Stimulated activated CD4-positive, alpha-beta T cell treated with anti-CD3 and anti-CD28 coated beads, TNF-alpha, amount 100 ng/mL, for 24 hours (primary cell): Measurements from ENCODE around the gene BMP4.

Experiments used
- DNase-seq, 3 experiments: peaks; one replicate each; pipeline ENCODE4 v3.0.0-alpha.2; 2020; ENCODE audit warnings: low read depth in 3 of 3

BMP4 gene

DNA sequence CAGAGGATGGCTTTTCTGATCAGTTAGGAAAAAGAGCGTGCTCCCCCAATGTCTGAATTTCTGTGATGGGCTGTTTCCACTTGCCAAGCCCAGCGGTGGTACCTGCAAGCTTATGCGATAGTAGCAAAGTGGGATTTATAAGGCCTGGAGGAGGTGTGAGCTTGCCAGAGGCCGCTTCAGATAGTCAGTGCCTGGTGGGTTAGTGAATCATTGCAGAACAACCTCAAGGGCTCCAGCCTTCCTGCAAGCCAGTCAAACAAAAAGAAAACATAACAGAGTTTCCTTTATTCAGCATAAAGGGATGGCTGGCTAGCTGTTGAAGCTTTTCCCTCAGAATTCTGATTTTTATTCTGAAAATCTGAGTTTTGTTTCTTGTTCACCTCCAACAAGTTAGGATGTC, 7.6 kb upstream of the BMP4 start:
- DNase-seq, result no peak

DNA sequence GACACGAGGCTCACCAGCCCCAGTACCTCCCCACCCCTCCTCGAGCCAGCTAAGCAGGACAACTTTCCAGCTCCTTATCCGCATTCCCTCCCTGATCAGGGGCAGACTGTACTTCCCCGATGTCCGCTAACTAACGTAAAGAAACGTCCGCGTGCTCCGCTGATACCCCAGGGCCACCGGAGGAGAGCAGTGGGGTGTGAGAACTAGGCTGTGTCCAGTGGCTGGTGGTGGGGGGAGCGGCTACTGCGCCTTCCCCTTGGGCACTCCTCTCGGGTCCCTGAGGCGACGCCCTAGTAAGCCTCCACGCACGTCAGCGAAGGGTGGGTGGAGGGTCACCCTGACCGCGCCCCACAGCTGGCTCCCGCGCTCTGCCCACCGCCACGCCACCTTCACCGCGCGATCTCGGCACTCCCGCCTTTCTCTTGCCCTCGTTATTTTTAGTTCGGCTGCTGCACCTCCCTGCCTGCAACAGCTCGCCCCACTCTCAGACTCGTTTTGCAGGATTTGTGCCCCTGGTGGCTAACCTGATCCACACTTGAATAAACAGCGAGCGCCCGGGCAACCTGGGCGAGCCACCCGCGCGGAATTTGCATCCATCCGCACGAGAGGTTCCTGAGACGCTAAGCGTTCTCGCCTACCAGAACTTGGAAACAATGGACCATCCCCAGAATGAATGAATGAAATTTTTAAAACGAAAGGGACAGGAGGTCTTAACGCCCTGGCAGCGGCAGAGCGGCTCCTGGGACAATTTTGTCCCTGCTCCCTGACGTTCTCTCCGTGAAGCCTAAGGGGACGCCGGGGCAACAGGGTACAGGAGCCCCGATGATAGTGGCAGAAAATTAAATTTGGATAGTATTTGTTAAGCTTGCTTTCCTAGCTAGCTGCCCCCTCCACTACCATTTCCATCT, 6.9 kb upstream of the BMP4 start:
- DNase-seq, result no peak

DNA sequence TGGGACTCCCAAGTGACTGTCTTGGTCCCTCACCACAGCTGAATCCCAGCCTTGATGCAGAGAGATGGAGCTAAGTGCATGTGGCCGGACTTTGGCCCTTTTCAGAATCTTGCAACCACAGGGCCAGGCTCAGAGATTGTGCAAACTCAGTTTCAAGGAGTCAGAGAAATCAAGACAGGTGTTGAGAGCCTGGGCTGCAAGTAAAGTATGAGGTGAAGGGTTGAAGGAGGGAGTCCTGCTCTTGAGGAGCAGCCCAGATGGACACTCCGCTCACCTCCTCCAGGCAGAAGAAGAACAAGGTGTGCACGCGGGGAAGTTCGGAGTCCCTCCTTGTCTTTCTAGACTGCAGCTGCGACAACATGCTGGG, 6.3 kb upstream of the BMP4 start:
- DNase-seq, result no peak

GRCh38 chr14:53958628-53959027, 2.0 kb upstream of the BMP4 start:
- DNase-seq, result no peak

- DNase-seq, result no peak
Observed at GRCh38 chr14:53957739-53958138, 1.1 kb upstream of the BMP4 start.

GRCh38 chr14:53955671-53956426, 776 bp downstream of the BMP4 start:
- DNase-seq, result no peak

GRCh38 chr14:53955229-53955556, 1.4 kb downstream of the BMP4 start:
- no peak for DNase-seq

DNA sequence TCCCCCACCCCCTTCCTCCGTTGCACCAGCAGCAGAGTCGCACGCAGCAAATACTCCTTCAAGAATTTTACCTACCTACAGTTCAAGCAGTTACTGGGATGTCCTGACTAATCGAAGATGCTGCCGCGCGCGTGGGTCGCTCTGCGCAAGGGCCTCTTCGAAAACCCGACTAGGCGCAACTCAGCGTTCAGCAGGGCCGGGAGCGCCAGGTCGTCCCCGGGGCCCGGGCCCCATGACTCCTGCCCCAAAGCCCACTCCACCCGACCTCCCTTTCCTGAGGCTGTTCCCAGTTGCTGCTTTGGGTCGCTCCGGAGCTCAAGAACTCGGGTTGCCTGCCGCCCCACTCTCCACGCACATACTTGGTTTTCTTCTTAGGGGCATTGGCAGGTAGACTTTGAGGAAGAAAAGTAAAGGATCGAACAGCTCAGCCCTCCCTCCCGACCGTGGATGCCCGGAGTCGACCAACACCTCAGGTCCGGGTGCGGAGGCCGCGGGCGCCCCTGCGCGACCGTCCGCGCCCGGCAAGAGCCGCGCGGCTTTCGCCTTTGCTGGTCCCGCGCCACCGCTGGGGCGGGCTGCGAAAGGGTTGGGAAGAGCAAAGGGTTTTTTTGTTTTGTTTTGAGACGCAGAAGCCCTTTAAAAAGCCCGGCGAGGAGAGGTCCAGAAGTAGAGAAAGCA, 1.9 kb downstream of the BMP4 start:
- DNase-seq, result peak in 1 of 3 experiments; percentile 14

DNA sequence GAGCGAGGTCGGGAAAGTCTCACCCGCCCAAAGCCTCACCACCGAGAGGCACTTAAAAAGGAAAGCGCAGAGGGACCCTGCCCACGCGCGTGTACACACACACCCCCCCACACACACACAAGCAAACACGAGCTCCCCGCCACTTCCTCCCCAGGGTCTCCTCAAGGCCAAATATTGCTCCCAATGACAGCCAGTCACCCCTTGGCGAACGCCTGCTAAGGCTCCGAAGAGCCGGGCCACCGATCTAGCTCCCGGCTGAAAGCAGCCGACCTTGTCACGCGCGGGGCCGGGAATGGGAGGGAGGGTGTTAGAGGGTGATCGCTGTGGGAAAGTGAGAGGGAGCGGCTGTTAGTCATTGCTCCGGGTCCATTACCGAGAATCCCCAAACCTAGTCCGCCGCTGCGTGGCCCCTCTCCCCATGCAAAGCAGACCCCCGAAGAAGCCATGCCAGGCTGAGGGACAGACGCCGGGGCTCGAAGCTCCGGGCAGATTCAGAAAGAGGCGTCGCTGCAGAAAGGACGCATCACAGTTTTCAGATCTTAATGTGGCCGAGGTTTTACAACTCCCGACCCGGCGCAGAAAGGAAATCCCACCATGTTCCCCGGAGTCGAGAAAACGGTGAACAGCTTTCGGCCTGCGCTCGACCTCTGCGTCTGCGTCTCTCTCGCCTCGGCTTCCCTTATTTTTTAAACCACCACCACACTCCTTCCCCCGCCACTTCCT, 2.6 kb downstream of the BMP4 start:
- no peak for DNase-seq

GRCh38 chr14:53953002-53953827, 3.4 kb downstream of the BMP4 start:
- peak in 2 of 3 experiments; percentile 11 to 36 for DNase-seq

DNA sequence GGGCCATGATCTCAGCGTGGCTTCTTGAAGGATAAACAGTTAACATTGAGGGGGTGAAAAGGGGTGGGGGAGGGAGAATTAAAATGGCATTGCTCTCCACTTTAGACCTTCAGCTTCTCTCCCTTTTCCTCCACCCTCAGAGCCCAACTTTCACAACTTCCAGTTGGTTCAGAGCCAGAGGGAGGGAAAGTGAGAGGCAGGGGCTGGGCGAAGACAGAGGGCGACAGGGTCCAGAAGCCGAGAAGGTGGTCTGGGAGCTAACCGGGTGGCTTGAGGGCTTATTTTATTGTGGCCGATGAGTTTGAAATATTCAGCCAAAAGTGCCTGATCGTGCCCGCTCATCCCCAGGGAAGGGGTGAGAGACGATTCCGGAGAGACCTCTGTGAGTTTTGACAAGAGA, 4.1 kb downstream of the BMP4 start:
- no peak for DNase-seq

DNA sequence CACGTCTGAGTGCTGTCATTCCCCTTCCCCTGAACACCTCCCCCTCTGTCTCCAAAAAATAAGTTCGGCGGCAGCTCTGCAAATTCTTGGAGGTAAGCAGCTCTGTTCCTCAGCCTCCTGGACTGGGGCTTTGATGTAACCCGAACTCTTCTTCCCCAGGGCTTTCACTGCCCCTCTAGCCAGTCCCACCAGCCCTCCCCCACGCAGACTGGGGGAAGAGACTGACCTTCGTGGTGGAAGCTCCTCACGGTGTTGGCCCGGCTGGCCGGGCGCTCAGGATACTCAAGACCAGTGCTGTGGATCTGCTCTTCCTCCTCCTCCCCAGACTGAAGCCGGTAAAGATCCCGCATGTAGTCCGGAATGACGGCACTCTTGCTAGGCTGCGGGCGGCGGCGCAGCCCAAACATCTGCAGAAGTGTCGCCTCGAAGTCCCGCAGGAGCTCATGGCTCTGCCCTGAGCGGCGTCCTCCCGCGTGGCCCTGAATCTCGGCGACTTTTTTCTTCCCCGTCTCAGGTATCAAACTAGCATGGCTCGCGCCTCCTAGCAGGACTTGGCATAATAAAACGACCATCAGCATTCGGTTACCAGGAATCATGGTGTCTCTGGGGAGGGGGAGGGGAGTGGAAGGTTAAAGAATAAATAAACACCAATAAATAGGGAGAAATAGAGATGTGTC, 4.9 kb downstream of the BMP4 start:
- no peak for DNase-seq

DNA sequence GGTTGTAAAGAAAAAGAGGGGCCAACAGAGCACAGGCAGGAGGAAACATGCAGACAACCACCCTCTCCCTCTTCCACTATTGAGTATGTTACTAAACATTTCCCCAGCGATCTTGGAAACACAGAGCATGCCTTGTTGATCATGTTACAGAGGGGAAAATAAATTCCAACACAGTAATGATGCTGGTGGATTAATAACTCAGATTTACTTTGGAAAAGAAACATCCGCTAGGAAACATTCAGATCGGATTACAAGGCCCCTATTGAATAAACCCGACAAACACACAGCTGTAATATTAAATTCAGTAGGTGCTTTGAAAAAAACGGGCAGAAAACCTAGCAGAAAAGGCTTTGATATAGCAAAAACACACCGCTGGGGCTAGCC, 5.4 kb downstream of the BMP4 start:
- DNase-seq, result no peak

GRCh38 chr14:53950031-53950793, 6.4 kb downstream of the BMP4 start:
- DNase-seq, result no peak

DNA sequence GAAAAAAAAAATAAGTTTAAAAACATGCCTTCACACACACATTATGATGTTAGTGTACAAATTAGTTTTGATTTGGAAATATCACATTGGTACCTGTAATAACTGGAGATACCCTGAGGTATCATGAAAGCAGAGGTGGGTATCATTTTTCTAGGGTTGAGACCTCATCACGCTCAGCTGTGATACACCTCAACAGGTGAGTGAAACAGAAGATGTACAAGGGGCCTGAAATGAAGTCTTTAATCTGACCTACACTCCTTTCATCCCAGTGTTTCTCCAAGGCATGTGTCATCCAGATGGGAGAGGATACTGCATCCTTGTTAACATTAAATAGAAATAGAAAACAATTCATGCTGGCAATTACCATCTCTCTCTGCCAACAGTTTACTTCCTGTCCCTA, 7.4 kb downstream of the BMP4 start:
- DNase-seq, result no peak

- no peak for DNase-seq
Observed at GRCh38 chr14:53948205-53948884, 8.3 kb downstream of the BMP4 start.

DNA sequence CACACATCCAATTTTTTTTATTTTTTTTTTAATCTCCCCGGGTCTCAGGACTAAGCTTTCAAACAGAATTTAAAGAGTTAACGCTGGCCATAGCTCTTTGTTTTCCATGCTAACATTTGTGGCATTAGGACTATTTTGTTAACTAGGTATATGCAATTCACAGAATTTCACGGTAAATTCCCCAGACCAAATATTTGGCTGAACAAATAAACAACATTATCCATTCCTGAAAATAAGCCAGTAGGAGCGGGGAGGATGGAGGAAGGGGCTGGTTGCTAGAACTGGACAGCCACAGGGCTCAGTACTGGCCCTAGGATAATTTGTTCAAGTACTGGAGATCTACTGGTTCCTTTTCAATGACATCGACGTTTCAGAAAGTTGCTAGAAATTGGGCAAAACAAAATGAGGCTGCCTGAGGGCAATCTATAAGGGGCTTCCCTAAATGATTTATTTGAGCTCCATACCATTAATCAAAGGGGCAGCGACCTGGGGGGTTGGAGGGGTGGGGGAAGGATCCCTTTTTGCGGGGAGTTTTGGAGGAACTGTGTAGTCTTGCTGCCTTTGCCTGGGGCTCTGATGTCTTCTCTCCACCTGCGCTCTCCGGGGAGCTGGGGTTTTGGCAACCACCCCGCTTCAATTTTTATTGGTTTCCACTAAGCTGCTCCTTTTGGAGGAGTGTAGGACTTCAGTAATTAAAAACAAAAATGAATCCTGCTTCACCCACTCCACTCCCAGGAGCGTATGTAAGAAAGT, 9.0 kb downstream of the BMP4 start:
- DNase-seq, result no peak

DNA sequence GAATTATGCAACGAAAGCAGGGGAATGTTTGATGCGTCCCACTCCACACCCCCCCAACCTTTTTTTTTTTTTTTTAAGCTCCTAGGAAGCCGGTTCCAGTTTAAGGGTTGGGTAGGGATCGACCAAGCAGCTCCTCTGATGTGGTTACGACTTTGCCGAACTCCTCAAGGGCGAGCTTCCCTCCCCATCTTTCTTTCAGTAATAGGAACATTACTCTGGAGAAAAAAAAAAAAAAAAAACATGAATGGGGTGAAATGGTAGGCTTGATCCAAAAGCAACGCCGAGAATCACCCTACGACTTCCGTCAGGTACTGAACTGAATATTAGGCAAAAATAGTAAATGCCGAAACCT, 9.6 kb downstream of the BMP4 start:
- DNase-seq, result no peak
